ENCODE data around the gene RIMS4. TPM values are rescaled to one million over a fixed set of nuclear protein-coding genes. Genes with fewer than 3 reads are reported as not detected.
A peak's percentile ranks its signal among the peaks of the same experiment; 100 is the strongest.

RIMS4 gene
- total and polyA plus RNA-seq, 4 donors: not detected

GRCh38 chr20:44745122-44745597 is 65.2 kb downstream of the RIMS4 start:
- H3K9ac ChIP-seq (ENCODE audit: low read depth in 1 of 2, low read length in 2 of 2): no peak overlapping the region
- peak overlapping the region in 1 of 3 donors; percentile 53 for H3K4me3 ChIP-seq (ENCODE audit: low read depth in 1 of 3, low read length in 3 of 3)
- H3K36me3 ChIP-seq (ENCODE audit: control insufficient read depth in 4 of 4, insufficient read depth in 3 of 4, low read depth in 1 of 4, low read length in 3 of 4): no peaks in the 10 kb centered on the region
- H3K27me3 ChIP-seq (ENCODE audit: control insufficient read depth in 4 of 4, insufficient read depth in 4 of 4, low read length in 3 of 4): no peaks in the 10 kb centered on the region
- H3K27ac ChIP-seq (ENCODE audit: low read depth in 1 of 2, low read length in 2 of 2): no peak overlapping the region
- H3K9me3 ChIP-seq (ENCODE audit: control insufficient read depth in 4 of 4, low read length in 3 of 4): no peaks in the 10 kb centered on the region
- TF ChIP-seq GABPA (IDR thresholded peaks at IDR 0.05 in 1 of 2, conservative IDR thresholded peaks at IDR 0.05 in 1 of 2): no peak
- no peak for TF ChIP-seq SP1 (IDR thresholded peaks at IDR 0.05)
- TF ChIP-seq FOXA1 (IDR thresholded peaks at IDR 0.05): no peak
- TF ChIP-seq, protein P1, sequence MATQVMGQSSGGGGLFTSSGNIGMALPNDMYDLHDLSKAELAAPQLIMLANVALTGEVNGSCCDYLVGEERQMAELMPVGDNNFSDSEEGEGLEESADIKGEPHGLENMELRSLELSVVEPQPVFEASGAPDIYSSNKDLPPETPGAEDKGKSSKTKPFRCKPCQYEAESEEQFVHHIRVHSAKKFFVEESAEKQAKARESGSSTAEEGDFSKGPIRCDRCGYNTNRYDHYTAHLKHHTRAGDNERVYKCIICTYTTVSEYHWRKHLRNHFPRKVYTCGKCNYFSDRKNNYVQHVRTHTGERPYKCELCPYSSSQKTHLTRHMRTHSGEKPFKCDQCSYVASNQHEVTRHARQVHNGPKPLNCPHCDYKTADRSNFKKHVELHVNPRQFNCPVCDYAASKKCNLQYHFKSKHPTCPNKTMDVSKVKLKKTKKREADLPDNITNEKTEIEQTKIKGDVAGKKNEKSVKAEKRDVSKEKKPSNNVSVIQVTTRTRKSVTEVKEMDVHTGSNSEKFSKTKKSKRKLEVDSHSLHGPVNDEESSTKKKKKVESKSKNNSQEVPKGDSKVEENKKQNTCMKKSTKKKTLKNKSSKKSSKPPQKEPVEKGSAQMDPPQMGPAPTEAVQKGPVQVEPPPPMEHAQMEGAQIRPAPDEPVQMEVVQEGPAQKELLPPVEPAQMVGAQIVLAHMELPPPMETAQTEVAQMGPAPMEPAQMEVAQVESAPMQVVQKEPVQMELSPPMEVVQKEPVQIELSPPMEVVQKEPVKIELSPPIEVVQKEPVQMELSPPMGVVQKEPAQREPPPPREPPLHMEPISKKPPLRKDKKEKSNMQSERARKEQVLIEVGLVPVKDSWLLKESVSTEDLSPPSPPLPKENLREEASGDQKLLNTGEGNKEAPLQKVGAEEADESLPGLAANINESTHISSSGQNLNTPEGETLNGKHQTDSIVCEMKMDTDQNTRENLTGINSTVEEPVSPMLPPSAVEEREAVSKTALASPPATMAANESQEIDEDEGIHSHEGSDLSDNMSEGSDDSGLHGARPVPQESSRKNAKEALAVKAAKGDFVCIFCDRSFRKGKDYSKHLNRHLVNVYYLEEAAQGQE (IDR thresholded peaks at IDR 0.05): no peak
- TF ChIP-seq RXRA (IDR thresholded peaks at IDR 0.05): no peak
- TF ChIP-seq ATF3 (IDR thresholded peaks at IDR 0.05): no peak
- no peak for TF ChIP-seq TAF1 (conservative IDR thresholded peaks at IDR 0.05)
- TF ChIP-seq EGR1 (IDR thresholded peaks at IDR 0.05; ENCODE audit: low read depth in 2 of 2): no peak
- TF ChIP-seq, protein P2, sequence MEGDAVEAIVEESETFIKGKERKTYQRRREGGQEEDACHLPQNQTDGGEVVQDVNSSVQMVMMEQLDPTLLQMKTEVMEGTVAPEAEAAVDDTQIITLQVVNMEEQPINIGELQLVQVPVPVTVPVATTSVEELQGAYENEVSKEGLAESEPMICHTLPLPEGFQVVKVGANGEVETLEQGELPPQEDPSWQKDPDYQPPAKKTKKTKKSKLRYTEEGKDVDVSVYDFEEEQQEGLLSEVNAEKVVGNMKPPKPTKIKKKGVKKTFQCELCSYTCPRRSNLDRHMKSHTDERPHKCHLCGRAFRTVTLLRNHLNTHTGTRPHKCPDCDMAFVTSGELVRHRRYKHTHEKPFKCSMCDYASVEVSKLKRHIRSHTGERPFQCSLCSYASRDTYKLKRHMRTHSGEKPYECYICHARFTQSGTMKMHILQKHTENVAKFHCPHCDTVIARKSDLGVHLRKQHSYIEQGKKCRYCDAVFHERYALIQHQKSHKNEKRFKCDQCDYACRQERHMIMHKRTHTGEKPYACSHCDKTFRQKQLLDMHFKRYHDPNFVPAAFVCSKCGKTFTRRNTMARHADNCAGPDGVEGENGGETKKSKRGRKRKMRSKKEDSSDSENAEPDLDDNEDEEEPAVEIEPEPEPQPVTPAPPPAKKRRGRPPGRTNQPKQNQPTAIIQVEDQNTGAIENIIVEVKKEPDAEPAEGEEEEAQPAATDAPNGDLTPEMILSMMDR (IDR thresholded peaks at IDR 0.05; ENCODE audit: low read depth, low read length, missing input control): no peak
- TF ChIP-seq NR2F2 (IDR thresholded peaks at IDR 0.05): no peak
- no peak for TF ChIP-seq FOXA2 (IDR thresholded peaks at IDR 0.05)
- TF ChIP-seq, protein P3, sequence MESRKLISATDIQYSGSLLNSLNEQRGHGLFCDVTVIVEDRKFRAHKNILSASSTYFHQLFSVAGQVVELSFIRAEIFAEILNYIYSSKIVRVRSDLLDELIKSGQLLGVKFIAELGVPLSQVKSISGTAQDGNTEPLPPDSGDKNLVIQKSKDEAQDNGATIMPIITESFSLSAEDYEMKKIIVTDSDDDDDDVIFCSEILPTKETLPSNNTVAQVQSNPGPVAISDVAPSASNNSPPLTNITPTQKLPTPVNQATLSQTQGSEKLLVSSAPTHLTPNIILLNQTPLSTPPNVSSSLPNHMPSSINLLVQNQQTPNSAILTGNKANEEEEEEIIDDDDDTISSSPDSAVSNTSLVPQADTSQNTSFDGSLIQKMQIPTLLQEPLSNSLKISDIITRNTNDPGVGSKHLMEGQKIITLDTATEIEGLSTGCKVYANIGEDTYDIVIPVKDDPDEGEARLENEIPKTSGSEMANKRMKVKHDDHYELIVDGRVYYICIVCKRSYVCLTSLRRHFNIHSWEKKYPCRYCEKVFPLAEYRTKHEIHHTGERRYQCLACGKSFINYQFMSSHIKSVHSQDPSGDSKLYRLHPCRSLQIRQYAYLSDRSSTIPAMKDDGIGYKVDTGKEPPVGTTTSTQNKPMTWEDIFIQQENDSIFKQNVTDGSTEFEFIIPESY (IDR thresholded peaks at IDR 0.05): no peak
- no peak for DNase-seq (ENCODE audit: low spot score)
- peaks cover 7 to 14% (median 8%) of the 10 kb centered on the region in 4 donors for H3K4me1 ChIP-seq (ENCODE audit: control insufficient read depth in 4 of 4, insufficient read depth in 4 of 4, low read length in 3 of 4)
- 59% methylated on average over 5 of the region's 5 CpGs for WGBS

GRCh38 chr20:44743916-44744655 is 66.3 kb downstream of the RIMS4 start:
- no peak overlapping the region for H3K27ac ChIP-seq (ENCODE audit: low read depth in 1 of 2, low read length in 2 of 2)
- WGBS: 93% methylated on average over 12 of the region's 12 CpGs
- H3K27me3 ChIP-seq (ENCODE audit: control insufficient read depth in 4 of 4, insufficient read depth in 4 of 4, low read length in 3 of 4): no peaks in the 10 kb centered on the region
- DNase-seq (ENCODE audit: low spot score): no peak
- H3K4me1 ChIP-seq (ENCODE audit: control insufficient read depth in 4 of 4, insufficient read depth in 4 of 4, low read length in 3 of 4): peaks cover 7 to 14% (median 8%) of the 10 kb centered on the region in 4 donors
- H3K36me3 ChIP-seq (ENCODE audit: control insufficient read depth in 4 of 4, insufficient read depth in 3 of 4, low read depth in 1 of 4, low read length in 3 of 4): no peaks in the 10 kb centered on the region
- H3K9me3 ChIP-seq (ENCODE audit: control insufficient read depth in 4 of 4, low read length in 3 of 4): no peaks in the 10 kb centered on the region
- no peak overlapping the region for H3K4me3 ChIP-seq (ENCODE audit: low read depth in 1 of 3, low read length in 3 of 3)
- H3K9ac ChIP-seq (ENCODE audit: low read depth in 1 of 2, low read length in 2 of 2): no peak overlapping the region
- TF ChIP-seq FOXA2 (IDR thresholded peaks at IDR 0.05) (no peak), GABPA (IDR thresholded peaks at IDR 0.05 in 1 of 2, conservative IDR thresholded peaks at IDR 0.05 in 1 of 2) (no peak), FOXA1 (IDR thresholded peaks at IDR 0.05) (no peak), NR2F2 (IDR thresholded peaks at IDR 0.05) (no peak), MAX (IDR thresholded peaks at IDR 0.05) (no peak), TAF1 (conservative IDR thresholded peaks at IDR 0.05) (no peak), HNF4G (IDR thresholded peaks at IDR 0.05) (no peak), RXRA (IDR thresholded peaks at IDR 0.05) (no peak), JUND (IDR thresholded peaks at IDR 0.05) (no peak), YY1 (IDR thresholded peaks at IDR 0.05) (no peak), EGR1 (IDR thresholded peaks at IDR 0.05; ENCODE audit: low read depth in 2 of 2) (no peak), SP1 (IDR thresholded peaks at IDR 0.05) (no peak)
- TF ChIP-seq, protein P1 (IDR thresholded peaks at IDR 0.05): no peak
- TF ChIP-seq, protein P3 (IDR thresholded peaks at IDR 0.05): no peak

Measured in liver (tissue), 9 donors.